RWPE2 (cell line): ENCODE measurements around the gene DYNC1I1.

Experiments
- ATAC-seq: fragments of 200-7000 bp; cut with Tn5 transposase; 3 replicates; pipeline ENCODE4 v1.9.1; 2021; ENCODE audit warnings: low read depth
- DNase-seq: peaks from one replicate; pipeline ENCODE4 v3.0.0-alpha.2; 2020; ENCODE audit warnings: low spot score
- H3K27ac ChIP-seq: fragments of 450-650 bp; 2 replicates; pipeline ENCODE4 v1.5.1; 2017; ENCODE audit warnings: mild to moderate bottlenecking; ENCODE audit not compliant: poor library complexity, severe bottlenecking
- H3K27me3 ChIP-seq: fragments of 250-450 bp; sonication (Bioruptor Pico); 2 replicates; pipeline ENCODE4 v1.5.1; 2021; ENCODE audit warnings: mild to moderate bottlenecking, moderate library complexity; ENCODE audit not compliant: insufficient read depth, poor library complexity, severe bottlenecking
- H3K36me3 ChIP-seq: fragments of 250-450 bp; sonication (Bioruptor Pico); 2 replicates; pipeline ENCODE4 v1.5.1; 2020; ENCODE audit warnings: low read depth, mild to moderate bottlenecking, moderate library complexity
- H3K4me1 ChIP-seq: fragments of 250-450 bp; sonication (Bioruptor Pico); 2 replicates; pipeline ENCODE4 v1.5.1; 2021; ENCODE audit warnings: mild to moderate bottlenecking, moderate library complexity; ENCODE audit not compliant: insufficient read depth, poor library complexity, severe bottlenecking
- H3K4me3 ChIP-seq: fragments of 250-450 bp; sonication (Bioruptor Pico); 2 replicates; pipeline ENCODE4 v1.5.1; 2021; ENCODE audit warnings: mild to moderate bottlenecking, moderate library complexity; ENCODE audit not compliant: severe bottlenecking
- H3K9me3 ChIP-seq: fragments of 250-450 bp; sonication (Bioruptor Pico); 2 replicates; pipeline ENCODE4 v1.5.1; 2021; ENCODE audit warnings: mild to moderate bottlenecking, moderate library complexity; ENCODE audit not compliant: severe bottlenecking
- TF ChIP-seq, protein P1 (sequence below): fragments of 450-650 bp; IDR thresholded peaks from one replicate; pipeline ENCODE4 v1.5.1; 2017; ENCODE audit warnings: mild to moderate bottlenecking, moderate library complexity; ENCODE audit not compliant: poor library complexity, severe bottlenecking

The DYNC1I1 gene

DNA sequence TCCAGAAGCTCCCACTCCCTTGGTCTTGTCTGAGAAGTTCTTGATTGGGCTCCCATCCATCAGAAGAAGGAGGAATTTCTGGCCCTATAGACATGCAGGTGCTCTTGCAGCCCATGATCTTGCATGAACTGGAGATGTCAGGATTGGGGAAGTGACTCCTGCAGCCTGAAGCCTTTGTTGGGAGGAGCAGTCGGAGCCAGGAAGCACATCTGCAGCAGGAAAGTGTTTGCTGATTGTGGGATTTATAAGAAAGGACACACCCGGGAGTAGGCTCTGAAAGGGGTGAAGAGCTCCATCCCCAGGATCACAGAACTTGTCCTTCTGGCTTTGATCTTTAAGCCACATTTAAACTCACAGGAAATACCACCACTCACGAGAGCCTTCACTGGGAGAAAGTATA lies 185.2 kb downstream of the DYNC1I1 start:
- TF ChIP-seq, protein P1, sequence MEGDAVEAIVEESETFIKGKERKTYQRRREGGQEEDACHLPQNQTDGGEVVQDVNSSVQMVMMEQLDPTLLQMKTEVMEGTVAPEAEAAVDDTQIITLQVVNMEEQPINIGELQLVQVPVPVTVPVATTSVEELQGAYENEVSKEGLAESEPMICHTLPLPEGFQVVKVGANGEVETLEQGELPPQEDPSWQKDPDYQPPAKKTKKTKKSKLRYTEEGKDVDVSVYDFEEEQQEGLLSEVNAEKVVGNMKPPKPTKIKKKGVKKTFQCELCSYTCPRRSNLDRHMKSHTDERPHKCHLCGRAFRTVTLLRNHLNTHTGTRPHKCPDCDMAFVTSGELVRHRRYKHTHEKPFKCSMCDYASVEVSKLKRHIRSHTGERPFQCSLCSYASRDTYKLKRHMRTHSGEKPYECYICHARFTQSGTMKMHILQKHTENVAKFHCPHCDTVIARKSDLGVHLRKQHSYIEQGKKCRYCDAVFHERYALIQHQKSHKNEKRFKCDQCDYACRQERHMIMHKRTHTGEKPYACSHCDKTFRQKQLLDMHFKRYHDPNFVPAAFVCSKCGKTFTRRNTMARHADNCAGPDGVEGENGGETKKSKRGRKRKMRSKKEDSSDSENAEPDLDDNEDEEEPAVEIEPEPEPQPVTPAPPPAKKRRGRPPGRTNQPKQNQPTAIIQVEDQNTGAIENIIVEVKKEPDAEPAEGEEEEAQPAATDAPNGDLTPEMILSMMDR: no peak

DNA sequence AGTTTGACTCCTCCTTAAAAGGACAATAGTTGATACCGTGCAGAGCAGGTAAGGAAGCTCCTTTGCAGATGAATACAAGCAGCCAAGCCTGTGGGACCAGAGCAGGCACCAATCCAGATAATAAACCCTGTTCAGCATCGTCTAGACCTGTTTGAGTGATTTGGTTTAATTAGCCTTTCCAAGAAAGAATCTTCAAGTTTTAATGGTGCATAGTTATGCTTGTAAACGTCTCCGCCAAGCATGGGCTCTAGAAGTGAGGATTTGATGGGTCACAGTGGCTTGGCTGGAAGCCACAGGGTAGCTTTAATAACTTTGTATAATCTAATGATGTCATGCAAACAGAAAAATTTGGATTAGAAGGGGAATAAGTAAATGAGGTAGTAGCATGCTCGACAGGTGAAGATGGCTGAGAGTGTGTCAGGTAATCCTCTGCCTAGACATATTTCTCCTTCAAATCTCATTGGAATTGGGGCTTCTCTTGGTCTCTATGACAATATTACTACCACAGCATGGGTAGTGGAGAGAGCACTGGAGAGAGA lies 188.4 kb downstream of the DYNC1I1 start:
- no peak overlapping the region for H3K4me3 ChIP-seq
- H3K4me1 ChIP-seq: no peaks in the 10 kb centered on the region
- no peaks in the 10 kb centered on the region for H3K27me3 ChIP-seq
- no peaks in the 10 kb centered on the region for H3K9me3 ChIP-seq
- no peak for ATAC-seq
- H3K36me3 ChIP-seq: no peaks in the 10 kb centered on the region
- no peak for DNase-seq
- TF ChIP-seq, protein P1: no peak
- no peak overlapping the region for H3K27ac ChIP-seq

More for the DNA sequence above, 185.2 kb downstream of the DYNC1I1 start:
- Histone ChIP-seq H3K4me1 (no peaks in the 10 kb centered on the region), H3K36me3 (no peaks in the 10 kb centered on the region), H3K4me3 (no peak overlapping the region), H3K27ac (no peak overlapping the region), H3K27me3 (no peaks in the 10 kb centered on the region), H3K9me3 (no peaks in the 10 kb centered on the region)
- ATAC-seq: no peak
- no peak for DNase-seq

DNA sequence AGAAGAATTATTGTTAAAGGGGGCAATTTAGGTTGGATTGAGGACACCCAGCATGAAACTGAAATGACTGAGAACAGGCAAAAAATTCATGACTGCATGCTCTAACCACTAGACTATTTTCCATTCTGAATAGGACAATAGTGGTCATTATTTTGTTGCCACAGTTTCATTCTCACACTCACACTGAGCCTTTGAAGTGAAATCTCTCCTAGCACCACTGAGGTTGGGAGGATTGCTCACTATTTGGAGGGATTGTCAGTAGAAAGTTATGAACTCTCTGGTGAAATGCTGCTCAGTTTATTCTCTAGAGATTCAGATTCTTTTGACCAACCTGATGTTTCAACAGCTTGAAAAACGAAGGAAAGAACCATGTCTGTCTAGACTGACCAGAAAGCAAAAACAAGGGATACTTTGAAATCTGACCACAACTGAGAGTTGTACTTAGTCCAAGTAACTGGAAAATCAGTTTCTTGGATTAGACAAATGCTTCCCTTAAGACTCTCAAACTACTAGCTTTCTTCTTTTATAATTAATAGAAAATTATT lies 191.2 kb downstream of the DYNC1I1 start:
- Histone ChIP-seq H3K4me1 (no peaks in the 10 kb centered on the region), H3K27ac (no peak overlapping the region), H3K4me3 (no peak overlapping the region), H3K36me3 (no peaks in the 10 kb centered on the region), H3K27me3 (no peaks in the 10 kb centered on the region), H3K9me3 (no peaks in the 10 kb centered on the region)
- TF ChIP-seq, protein P1: no peak
- ATAC-seq: no peak
- DNase-seq: no peak

DNA sequence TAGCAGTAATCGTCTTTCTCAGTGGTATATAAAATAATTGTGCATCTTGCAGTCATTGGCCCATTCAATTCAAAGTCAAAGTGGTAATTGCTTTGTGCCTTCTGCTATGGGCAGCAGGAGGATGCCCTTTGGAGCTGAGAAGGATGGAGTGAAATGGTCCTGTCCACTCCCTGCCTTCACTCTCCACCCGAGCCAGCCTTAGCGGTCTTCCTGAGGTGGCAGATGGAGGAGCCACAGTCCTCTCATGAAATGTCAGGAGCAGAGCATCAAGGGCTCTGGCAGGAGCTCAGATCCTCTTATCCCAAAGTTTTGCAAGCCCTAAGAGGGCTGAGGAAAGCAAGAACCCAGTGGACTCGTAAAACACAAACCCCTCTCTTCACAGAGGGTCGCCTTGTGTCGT lies 199.4 kb downstream of the DYNC1I1 start:
- TF ChIP-seq, protein P1: no peak
- H3K4me1 ChIP-seq: no peaks in the 10 kb centered on the region
- no peaks in the 10 kb centered on the region for H3K36me3 ChIP-seq
- peaks cover 7% of the 10 kb centered on the region for H3K27me3 ChIP-seq
- no peak overlapping the region for H3K27ac ChIP-seq
- no peak overlapping the region for H3K4me3 ChIP-seq
- ATAC-seq (no peak), DNase-seq (no peak)
- H3K9me3 ChIP-seq: no peaks in the 10 kb centered on the region

DNA sequence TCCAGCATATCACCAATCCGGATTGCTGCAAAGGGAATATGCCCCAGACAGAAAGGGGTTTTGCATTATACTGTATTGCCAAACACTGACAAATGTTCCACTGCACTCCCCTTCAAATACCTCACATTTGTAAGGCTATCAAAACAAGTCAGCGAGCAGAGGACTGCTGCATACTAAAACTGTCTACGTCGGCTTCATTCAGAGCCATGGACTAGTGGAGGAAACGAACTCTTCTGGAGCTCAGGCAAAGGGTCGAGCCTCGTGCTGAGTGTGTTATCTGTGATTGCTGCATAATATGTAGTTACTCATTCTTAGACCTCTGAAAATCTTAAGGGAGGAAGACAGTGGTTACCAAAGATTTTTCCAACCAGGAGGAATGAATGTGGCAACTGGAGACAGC lies 200.2 kb downstream of the DYNC1I1 start:
- peaks cover 7% of the 10 kb centered on the region for H3K27me3 ChIP-seq
- no peak overlapping the region for H3K4me3 ChIP-seq
- no peaks in the 10 kb centered on the region for H3K36me3 ChIP-seq
- H3K4me1 ChIP-seq: no peaks in the 10 kb centered on the region
- DNase-seq: no peak
- no peak for ATAC-seq
- TF ChIP-seq, protein P1: no peak
- H3K9me3 ChIP-seq: no peaks in the 10 kb centered on the region
- no peak overlapping the region for H3K27ac ChIP-seq
